Right ventricle myocardium superior (tissue), 1 donor: ENCODE measurements around the gene PDGFC. TPM values are rescaled to one million over a fixed set of nuclear protein-coding genes. Genes with fewer than 3 reads are reported as not detected.

ENCODE experiments used
- ATAC-seq: fragments of 200-7000 bp; cut with Tn5 transposase; one replicate; pipeline ENCODE4 v1.9.1; 2020; ENCODE audit warnings: mild to moderate bottlenecking; ENCODE audit not compliant: poor library complexity
- DNase-seq: peaks from one replicate; pipeline ENCODE4 v3.0.0-alpha.2; 2020
- intact Hi-C: fragments of 100-400 bp; cut with DNase I; formaldehyde crosslinking; loops from one replicate; pipeline ENCODE4 v1.11.2; 2022
- long read RNA-seq: library from polyadenylated mRNA; unstranded; transcript quantifications from one replicate; pipeline ENCODE4 v2.0.0, GENCODE V29; 2021
- total RNA-seq: library from RNA; stranded (reverse); fragmentation: NEBNext Ultra II Directional; extraction: Animal tissue kit (Norgen Biotek cat#: 25700); gene quantifications from one replicate; pipeline ENCODE4 v1.2.1, GENCODE V29; 2021
- donor health status: DM: no; HTN: yes; CAD: no; lungs with severe emphysema.

The PDGFC gene, protein sequence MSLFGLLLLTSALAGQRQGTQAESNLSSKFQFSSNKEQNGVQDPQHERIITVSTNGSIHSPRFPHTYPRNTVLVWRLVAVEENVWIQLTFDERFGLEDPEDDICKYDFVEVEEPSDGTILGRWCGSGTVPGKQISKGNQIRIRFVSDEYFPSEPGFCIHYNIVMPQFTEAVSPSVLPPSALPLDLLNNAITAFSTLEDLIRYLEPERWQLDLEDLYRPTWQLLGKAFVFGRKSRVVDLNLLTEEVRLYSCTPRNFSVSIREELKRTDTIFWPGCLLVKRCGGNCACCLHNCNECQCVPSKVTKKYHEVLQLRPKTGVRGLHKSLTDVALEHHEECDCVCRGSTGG
- 14.9 TPM for total RNA-seq
- long read RNA-seq, full-length matches to known transcripts = 14 of 19 reads
- long read RNA-seq, partial matches to known transcripts = 1 of 19 reads
- long read RNA-seq, other reads (novel, unspliced or antisense) = 4 of 19 reads

DNA sequence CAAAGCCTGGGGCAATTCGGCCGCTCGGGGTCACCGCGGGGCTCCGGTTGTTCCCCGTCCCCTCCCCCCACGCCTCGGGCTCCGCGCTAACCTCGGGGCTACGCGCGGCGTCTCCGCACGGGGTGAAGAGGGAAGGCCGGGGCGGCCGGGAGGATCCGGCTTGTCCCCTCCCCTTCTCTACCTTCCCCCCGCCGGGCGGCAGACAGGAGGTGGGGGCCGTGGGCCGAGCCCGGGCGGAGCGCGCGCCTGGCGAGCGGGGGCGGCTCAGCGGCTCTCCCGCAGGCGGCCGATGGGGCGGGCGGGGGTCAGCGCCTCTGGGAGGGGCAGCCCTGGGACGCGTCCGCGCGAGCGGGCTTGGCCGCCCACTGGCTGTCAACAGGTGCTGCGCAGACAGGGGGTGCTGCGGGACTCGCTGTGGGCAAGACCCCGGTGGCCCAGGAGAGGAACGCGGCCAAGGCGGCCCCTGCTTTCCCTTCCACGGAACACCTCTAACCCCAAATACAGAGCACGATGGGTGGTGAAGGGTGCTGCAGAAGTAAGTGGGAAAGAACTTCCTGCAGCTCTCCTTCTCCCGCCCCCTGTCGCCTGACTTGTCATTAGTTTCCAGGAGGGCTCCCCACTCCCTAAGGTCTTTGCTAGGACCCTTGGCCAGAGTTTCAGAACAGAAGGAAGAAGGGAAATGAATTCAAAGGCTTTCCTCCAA lies at the start of gene PDGFC:
PDGFC (minus strand) TSS at position 124 of the 703 bp plus-strand sequence. CDS start 896 bp downstream, outside the sequence.
- intact Hi-C loops = no loop called here
- DNase-seq = peak; percentile 84
- peak; percentile 80 for ATAC-seq

DNA sequence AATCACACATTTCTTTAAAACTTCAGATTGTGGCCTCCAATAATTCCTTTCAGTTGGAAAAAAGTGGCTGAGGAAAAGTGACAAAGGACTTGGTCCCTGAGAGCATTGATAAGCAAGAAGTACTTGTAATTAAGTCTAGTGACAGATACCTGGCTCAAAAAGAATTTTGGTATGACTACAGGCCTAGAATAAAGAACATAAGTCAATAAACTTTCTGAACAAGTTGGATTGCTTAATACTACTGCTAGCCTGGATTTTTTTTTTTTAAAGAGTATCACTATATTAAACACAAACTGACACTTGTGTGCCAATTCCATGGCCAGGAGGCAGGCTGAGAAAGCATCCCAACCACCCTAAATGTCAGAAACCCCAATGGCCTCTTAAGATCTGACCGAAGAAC lies 49.3 kb upstream of the PDGFC start:
- no peak for ATAC-seq
- DNase-seq = no peak
- intact Hi-C loops = no loop called here

DNA sequence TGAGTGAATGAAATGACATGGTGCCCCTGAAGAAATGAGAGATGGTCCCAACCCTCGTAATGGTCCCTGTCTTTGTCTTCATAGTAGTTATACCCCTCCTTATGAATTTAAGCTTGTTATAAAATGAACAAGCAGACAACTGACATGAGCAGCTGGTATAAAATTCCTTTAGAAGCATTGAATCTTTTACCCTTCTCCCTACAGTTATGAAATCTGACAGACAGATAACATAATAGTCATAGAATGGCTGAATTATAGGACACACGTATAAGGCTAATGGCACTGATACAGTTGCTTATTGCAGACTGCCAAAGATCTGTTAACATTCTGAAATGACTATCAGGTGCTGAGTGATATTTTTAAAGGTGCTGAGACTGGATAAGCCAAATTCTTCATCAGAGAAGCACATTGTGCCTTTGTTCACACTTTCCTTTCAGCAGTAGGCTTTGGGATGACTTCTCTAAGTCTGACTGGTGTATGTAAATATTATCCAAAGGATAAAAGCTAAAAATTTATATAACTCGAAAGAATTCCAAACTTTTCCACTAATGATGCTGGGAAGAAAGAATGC lies 47.4 kb upstream of the PDGFC start:
- ATAC-seq = peak; percentile 66
- no peak for DNase-seq
- intact Hi-C loops = no loop called here

DNA sequence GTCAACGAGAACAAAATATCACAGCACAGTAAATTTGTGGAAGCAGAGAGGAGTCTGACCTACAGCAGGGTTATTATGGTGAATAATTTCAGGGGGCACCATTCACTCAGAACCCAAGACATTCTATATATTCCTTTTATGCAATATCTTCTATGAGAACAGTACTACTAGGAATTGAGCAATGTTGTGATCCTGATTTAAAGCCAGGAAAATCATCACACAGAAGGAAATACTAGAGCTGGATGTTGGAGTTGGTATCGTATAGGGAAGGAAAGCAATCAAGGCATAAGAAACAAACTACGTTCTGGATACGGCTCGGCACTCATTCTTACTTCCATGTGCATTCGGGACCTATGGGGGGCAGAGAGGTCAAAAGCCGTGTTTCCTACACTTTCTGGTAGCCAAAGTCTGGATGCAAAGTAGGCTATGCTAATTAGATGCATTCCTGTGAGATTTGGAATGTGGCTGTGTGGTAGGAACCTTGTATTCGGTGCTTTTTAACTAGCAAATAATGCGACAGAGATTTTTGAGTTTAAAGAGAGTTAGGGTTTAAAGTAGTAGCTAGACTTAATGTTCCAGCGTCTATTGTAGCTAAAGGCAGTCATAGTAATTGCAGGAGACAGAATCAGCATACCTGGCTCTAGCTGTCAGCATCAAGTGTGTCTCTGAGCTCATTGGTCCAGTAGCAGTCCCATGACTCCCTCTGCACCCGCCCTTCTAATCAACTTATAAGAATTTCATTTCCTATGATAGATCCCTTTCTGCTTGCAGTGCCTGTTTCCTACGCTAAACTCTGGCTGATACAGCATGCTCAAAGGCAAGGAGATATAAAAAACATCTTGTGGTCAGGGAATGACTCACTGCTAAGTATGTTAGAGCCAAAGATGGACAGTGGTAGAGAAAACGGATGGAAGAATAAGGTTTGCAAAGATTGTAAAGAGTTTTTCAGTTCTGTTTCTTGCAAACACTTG lies 43.3 kb upstream of the PDGFC start:
- intact Hi-C loops = no loop called here
- no peak for DNase-seq
- ATAC-seq = no peak

DNA sequence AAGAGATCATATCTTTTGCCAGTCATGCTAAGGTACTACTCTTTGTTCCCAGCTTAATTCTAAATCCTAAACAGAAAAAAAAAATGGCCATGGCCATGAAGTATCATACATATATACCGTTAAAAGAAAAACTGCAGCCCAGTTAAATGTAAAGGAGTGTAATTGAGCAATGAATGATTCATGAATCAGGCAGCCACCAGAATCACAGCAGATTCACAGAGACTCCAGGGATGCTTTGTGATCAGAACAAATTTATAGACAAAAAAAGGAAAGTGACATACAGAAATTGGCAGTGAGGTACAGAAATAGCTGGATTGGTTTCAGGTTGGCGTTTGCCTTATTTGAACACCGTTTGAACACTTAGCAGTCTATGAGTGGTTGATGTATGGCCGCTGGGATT lies 42.1 kb upstream of the PDGFC start:
- no peak for DNase-seq
- no peak for ATAC-seq
- intact Hi-C loops = no loop called here

DNA sequence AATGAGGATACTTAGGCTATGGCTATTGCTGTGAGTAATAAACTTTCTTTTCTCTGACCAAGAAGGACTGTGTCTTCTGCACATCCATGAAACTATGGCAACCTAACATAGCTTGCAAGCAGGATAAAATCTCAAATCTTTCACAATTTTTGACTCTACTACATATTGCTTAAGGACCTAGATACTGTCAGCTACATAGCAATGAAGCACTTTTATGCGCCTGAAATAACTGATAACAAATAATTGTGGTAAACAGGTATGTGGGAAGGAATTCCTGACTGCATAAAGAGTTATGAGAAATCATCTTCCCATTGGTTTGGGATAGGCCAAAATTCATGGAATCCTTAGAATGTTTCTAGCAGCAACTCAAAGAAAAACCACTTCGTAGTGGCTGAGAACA lies 41.2 kb upstream of the PDGFC start:
- ATAC-seq (no peak), DNase-seq (no peak)
- intact Hi-C loops = no loop called here

DNA sequence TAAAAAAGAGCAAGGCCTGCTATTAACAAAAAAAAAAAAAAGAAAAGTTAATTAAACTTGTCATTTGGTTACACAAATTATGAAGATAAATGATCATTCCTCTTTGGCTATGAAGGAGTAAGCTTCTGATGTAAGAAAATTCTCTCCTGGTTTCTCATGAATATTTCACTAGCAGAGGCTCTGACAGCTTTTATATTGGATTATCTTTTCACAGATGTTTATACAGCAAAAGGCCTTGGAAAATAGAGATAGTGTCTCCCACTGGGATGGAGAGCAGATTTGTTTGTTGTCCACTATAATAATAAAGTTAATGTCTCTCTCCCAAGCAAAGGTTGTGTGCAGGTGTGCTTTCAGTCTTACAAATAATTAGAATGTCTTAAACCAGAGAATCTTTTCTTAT lies 40.7 kb upstream of the PDGFC start:
- DNase-seq = no peak
- no peak for ATAC-seq
- intact Hi-C loops = no loop called here

DNA sequence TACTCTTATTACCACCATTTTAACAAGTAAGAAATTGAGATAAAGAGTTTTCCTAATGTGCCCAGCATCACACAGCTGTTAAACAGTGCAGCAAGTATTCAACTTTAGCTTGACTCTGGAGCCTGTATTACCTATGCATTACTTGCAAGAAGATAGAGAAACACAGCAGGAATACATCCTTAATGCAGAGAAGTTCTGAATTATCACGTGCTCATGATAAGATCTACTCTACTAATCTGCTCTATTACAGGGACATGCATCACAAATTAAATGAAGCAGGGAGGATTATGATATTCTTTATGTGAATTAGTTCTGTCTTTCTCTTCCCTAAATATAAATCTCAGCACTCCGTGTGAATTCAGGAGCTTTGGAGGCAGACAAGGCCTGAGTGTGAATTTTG lies 39.0 kb upstream of the PDGFC start:
- no peak for DNase-seq
- intact Hi-C loops = no loop called here
- no peak for ATAC-seq

DNA sequence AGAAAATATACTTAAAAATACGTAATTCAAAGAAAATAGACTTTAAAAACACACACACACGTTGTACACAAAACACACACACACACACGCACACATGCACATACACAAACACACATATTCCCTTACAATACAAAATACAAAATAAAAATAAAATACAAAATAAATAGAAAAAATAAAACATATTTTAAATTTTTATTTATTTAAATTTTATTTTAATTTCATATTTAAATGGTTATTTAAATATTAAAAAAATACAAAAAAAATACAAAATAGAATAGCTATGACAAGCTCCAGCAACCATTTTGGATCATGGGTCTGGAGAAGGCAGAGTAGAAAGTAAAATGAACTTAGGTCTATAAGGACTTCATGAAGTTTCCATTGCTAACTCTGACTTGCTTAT lies 34.2 kb upstream of the PDGFC start:
- DNase-seq (no peak), ATAC-seq (no peak)
- intact Hi-C loops = no loop called here

DNA sequence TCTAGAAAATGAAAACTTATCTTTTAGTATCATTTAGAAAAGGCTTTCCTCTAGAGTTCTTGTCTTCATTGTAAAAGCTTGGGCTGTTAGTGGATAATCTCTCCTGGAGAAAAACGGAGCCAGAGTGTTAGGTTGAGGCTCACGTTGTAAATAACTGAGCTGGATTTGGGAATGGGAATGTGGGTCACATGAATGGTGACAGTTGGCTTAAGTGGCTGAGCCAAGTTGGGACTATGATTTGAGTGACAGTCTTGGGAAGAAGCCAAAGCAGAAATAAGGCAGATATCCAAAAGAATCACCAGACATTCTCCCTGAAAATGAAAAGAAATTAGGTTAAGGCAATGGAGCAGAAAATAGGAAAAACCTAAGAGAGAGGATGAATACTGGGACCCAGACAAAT lies 33.6 kb upstream of the PDGFC start:
- DNase-seq (no peak), ATAC-seq (peak; percentile 73)
- intact Hi-C loops = no loop called here

DNA sequence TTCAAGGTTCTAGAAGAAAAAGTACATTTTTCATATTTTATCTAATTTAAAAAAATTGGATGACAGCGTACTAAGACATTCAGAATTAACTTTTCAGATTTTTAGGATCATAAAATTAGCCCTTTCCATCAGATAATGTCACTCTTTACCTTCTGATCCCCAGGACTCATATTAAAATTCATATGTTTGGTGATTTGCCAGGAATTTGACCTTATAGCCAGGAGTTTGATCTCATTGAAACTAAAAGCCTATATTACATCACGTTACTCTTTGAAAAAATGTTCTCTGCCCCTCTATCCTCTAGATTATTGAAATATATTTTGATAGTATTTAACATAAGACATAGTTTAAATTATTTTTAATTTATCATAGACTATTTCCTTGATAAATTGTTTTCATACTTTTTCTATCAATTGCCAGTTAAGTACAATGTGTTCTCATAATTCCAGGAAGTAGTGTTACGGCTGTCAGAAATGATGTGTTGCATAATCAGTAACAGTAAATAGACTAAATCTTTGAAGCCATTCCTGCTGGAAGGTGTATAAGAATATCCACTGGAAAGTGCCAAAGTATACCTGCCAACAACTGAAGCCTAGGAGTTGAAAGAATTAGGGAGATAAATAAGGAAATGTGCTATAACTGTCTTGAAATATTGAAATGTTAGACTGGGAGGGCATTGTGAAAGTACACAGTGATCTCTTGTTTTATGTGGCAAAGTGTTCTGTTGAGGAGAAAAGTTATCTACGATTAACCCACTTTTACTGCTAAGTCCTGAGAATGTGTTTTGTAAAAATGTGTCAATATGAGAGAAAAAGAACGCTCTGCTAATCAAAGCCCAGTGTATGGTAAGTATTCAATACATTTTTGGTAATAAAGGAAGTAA lies 32.9 kb upstream of the PDGFC start:
- intact Hi-C loops = no loop called here
- peak; percentile 77 for ATAC-seq
- no peak for DNase-seq

DNA sequence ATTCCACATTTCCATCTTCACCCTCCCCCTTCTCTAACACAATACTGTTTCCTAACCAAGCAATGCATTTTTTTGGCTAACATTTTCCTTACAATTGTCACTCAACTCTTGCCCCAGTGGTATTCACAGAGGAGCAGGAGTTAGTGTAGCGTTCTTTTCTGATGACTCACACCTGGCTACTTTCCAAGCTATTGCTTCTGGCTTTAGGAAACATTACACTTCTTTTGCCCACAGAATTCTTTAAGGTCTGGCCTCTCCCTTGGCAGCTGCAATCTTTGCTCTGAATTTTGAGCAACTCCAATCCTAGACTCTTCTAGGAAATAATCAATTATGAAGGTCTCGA lies 27.5 kb upstream of the PDGFC start:
- peak; percentile 29 for ATAC-seq
- DNase-seq = no peak
- intact Hi-C loops = no loop called here

DNA sequence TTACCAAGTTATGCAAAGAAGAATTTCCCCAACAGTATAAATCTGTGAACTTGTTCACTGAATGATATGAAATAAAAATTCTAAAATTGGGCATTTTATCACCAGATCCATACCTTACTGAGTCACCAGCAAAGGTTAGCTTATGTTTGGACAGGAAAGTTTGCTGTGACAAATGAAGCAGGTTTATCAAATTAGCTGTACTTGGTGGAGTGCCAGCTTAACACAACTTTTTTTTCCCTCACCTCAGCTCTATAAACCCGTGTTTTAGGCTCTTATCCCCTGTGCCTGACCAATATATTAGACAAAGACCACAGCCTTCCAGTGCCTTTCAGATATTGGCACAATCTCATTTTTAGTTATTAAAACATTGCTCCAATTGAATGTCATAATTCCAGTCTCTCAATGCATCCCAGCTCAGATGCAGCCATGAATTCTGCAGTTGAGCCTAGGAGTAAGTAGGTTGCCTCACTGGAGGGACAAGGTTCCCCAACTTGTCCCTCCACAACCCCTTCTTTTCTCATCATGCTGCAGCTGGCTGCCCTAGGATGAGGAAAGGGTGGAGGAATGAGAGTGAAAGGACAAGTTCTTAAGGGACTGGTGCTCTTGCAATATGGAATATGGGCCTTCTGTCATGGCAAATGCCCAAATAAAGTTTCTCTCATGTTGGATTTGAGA lies 27.0 kb upstream of the PDGFC start:
- DNase-seq (no peak), ATAC-seq (no peak)
- intact Hi-C loops = no loop called here

DNA sequence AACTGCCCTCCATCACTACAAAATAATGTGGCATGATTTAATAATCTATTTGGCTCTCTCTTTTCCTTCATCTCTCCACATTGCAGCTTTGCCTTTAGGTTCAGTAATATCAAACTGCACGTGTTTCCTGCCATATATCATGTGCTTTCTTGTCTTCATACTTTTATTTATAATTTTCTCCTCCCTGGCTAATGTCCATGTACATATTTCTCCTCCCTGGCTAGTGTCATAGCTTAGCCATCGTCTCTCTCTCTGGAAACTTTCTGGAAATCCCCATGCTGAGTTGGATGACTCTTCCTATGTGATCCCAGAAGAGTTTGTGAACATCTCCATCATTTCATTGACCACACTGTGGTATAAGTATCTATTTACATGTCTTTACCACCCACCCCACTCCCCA lies 21.3 kb upstream of the PDGFC start:
- intact Hi-C loops = no loop called here
- ATAC-seq (no peak), DNase-seq (no peak)

DNA sequence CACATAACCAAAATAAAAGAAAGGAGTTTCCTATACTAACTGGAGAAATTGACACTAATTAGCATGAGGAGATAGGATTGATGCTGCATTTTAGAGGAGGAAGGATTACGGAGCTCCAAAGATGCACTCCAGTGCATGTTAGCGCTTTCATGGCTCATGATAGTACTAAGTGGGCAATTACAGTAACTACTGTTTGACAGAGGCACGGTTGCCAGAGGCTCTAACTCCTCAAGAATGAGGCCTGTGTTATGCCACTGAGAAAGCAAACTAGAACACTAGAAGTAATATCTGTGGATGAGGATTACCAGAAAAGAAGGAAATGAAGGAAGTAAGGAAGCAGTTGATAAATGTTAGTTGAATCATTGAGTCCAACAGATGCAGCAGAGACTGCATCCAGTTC lies 19.6 kb upstream of the PDGFC start:
- ATAC-seq (no peak), DNase-seq (no peak)
- intact Hi-C loops = no loop called here

DNA sequence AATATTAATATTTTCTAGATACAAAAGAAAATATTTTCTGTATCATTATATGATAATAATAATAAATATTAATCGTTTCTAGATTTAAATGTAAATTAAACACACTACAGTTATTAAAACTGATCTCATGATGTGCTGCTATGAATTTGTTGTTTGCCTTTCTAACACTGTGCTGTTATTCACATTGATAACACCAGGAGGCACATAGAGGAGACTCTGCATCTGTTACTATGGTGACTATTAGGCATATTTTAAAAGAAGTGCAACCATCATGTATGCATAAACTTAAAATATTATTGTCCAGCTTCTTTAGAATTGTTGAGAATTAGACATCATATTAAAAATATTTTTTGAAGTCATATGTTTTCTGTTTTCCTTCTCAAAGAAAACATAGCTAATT lies 11.8 kb upstream of the PDGFC start:
- intact Hi-C loops = no loop called here

DNA sequence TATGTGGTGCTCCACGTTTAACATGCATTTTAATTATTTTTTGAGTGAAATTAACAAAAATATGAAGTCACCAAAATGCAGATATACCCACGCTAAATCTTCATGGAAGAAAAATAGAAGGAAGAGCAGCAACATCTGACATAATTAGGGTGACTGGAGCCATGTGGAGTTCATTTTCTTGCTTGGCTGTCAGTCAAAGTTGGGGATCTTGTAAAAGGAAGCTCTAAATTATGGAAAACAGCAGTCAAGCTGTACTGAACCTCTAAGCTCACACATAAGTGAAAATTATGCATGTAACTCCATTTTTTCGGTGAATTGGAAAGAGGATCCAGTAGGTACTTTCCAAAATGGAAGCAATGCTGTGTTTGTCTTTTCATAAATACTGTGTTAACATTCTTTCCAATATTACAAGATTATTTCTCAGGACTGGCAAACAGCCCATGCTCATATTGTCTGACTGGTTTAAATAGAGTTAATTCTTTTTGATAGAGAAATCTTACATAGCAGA lies 9.7 kb upstream of the PDGFC start:
- no peak for ATAC-seq
- intact Hi-C loops = no loop called here
- DNase-seq = no peak

More for the DNA sequence above, 11.8 kb upstream of the PDGFC start:
- no peak for ATAC-seq
- no peak for DNase-seq
